Right lung (tissue), 5 donors: ENCODE results near the gene GATD1. TPM values are rescaled to one million over a fixed set of nuclear protein-coding genes. Genes with fewer than 3 reads are reported as not detected.

Experiments used
- DNase-seq, 2 donors: peaks; one replicate each; pipeline ENCODE4 v3.0.0-alpha.2; 2013
- polyA plus RNA-seq, 5 donors: library from polyadenylated mRNA; unstranded; fragments of 120-200 nt; gene quantifications; one replicate each; pipeline versions ENCODE4 v1.2.1 to v1.2.3, GENCODE V29; 2013; ENCODE audit warnings: inconsistent platforms in 1 of 5, low replicate concordance in 1 of 5; ENCODE audit not compliant: insufficient read length in 5 of 5, insufficient read depth in 1 of 5

GATD1 gene
- polyA plus RNA-seq, 5 donors = 41.4 to 80.2 (median 61.8) TPM

DNA sequence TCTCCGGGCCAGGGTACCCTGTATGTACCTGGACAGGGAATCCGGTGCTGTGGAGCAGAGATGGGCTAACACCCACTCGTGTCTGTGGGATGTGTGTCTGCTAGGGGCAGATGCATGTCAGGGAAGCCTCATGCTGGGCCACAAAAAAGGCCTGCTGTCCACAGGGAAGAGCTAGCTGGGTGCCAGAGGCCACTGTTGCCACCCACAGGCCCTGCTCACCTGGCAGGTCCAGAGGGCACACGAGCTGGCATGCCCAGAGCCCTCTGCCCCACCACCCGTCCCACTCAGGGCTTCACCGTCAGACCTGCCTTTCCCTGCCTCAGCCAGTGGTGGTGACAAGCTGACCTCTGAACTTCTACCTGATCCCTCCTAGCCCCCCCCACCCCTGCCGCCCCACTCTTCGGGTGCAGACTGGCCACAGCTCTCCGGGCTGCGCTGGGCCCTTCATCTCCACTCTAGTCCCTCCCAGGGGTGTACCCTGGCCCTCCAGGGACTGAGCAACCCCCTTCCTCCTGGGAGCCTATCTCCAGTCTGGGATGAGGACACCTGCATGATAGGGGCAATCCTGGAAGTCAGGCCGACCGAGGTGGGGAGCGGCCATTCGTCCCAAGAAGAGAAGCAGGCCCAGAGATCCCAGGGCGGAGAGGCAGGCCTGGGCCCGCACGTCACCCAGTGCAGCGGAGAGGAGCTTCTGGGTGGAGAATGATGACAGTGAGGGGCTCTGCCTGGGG lies 19.4 kb upstream of the GATD1 start:
- no peak for DNase-seq

DNA sequence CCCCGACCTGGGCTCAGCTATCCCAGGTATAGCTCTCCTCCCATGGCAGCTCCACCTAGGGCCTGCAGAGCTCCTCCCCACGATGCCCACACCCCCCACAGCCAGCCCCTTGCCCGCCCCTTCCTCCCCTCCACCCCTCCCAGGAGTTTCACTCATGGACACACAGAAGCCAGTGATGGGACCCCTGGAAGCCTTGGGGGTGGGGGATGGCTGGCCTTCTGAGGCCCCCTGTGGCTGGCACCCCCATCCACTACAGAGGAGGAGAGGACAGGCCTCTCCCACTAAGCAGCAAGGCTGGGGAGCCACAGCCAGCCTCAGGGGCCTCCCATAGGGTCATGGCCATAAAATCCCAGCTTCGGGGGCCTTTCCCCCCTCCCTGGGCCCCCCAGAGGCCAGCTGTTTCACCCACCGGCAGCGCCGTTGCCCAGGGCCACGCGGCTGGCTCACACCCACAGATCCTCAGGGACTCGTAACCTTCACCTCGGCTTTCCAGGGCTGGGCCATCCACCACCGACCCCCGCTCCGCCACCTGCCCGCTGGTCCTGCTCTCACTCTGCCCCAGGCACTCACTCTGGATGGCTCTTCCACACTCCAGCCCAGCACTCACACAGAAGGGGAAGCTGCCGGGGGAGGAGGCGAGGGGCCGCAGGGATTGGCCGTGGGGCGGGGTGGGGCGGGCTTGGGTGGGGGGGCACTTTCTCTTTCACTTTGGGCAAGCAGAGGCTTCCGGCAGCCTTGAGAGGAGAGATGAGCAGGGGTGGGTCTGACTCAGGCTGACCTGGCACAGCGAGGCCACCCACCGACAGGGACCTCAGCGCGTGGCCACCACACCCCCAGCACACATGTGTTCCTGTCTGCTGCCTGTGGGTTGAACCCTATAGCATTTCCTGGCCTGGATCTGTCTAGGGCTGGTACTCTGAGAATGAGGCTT lies 18.6 kb upstream of the GATD1 start:
- peak; percentile 66 to 72 for DNase-seq

DNA sequence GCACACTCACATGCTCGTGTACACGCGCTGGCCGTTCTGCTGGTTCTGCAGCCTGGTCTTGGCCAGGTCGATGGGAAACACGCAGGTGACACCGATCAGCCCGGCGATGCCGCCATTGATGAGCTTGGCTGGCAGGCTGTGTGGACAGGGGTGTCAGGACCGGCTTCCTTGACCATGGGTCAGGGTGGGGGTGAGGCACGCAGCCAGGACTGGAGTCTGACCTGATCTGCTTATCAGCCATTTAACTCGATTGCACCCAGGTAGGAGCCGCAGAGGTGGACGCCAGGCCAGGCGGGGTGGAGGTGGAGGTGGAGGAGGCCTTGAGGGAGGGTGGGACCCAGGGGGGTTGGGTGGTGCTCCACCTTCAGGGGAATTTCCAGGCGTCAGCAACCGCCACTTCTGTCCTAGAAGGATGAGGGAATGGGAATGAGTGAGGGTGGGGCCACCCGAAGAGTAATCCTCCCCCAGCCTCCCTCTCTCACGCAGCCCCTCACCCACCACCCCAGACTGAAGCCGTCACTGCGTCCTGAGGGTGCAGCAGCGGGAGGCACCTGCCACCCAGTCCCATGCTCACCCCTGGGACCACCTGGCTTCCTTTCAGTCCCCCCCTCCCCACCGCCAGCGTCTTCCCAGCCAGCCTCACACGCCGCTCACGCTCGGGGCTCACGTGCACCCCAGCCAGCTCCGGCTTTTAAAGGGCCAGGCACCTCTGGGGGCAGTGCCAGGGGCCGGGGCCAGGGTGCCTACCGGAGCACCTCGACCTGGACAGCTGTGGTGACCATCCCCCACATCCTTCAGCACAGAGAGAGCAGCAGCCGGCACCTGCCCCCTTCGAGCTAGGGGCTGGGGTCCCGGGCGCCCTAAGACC lies 17.7 kb upstream of the GATD1 start:
- DNase-seq = no peak

DNA sequence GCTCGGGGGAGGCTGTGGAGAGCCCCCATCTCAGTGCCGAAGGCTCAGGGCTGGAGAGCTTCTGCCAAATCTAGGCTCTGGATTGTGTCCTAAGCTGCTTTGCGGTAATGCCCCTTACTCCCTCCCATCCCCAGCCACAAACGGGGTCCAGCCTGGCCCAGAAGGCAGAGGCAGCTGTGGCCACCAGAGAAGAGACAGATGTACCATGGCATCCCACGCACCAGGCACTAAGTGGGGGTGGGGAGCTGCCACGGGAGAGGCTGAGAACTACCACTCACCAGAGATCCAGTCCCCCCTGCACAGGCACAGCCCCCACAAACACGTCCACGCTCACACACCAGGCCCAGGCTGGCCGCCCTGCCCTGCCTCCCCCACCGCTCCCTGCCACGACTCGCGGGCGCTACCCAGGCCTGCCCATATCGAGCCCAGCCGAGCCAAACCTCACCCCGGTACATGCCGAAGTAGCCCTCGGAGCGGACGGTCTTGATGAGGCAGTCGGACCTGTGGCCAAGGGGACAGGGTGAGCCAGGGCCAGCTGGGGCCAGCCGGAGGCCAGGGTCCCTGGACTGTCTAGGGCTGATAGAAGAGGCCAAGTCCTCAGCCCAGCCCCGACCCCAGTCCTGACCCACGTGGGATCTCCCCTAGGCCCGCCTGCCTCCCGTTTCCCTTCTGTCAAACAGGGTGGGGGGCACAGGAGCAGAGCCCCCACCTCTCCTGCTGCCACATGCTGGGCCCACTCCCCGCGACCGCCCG lies 16.9 kb upstream of the GATD1 start:
- no peak for DNase-seq

DNA sequence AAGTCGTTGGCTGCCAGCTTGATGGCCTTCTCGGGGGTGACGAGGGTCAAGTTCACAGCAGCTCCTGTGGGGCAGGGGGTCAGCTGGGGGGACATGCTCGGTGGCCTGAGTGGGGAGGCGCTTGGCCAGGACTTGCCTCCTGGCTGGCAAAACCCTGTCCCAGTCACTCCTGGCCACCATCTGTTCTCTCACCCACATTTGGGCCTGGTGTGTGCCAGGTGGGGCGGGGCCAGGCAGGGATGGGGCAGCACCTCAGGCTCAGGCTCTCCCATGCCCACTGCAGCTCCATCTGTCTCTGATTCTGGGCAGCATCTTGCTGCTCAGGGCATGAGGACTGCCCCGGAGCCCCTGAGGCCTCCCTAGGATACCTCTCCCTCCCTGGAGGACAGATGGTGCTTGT lies 16.3 kb upstream of the GATD1 start:
- no peak for DNase-seq

DNA sequence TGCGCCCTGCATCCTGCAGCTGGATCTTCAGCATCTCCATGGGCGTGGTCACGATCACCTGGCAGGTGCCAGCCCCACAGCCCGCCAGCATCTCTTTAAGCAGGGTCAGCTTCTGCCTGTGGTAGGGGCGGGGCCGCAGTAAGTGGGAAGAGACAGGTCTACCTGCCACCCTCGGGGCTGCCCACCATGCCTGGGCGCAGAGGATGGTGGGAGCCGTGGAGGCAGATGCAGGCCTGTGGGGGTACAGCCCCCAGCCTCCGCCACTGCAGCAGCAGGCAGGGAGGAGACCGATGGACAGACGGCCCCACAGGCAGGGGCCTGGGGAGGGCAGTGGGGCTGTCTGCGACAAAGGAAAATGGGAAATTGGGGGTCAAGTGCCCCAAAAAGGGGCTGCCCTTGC lies 15.6 kb upstream of the GATD1 start:
- no peak for DNase-seq

DNA sequence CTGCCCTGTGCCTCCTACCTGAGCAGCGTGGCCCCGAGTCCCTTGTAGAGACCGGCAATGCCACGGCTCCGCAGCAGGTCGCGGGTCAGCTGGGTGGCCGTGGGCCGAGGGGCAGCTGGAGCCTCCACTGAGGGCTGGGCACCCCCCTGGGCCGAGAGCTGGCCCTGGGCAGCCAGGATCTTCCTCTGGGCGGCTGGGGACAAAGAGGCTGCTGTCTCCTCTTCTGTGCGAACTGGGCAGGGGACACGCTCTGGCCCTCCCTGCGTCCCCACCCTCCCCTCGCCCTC lies 15.2 kb upstream of the GATD1 start:
- DNase-seq = no peak

DNA sequence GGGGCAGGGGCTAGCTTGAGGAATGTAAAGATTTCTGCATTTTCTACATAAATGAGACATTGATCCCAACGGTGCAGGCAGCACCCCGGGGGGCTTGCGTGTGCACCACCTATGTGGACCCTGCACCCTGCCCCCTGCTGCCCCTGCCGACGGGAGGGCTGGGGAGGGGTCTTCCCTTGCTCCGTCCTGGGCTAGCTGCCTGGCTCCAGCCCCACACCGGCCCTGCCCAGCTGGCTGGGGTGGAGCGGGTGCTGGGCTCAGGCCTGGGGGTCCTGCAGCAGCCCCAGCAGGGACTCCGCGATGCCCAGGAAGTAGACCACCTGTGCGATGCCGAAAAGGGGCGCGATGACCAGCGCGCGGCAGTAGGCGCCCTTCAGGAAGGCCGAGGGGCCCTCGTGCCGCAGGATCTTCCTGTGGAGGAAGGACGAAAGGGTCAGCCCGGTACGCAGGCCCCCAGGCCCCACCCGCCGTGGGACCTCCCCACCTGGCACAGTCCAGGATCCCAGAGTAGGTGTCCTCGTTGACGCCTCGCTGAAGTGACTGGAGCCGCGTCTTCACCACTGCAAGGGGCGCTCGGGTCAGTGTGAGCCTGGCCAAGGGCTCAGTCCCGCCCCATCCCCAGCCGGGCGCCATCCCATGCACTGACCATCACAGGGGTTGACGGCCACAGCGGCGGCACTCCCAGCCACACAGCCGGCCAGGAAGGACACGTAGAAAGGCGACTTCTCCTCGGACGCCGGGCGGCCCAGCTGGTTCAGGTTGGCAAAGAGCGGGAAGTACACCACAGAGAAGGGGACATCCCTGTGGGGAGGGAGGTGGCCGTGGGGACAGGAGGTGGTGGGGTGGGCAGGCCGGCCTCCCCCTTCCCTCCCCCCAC lies 14.6 kb upstream of the GATD1 start:
- DNase-seq = no peak

DNA sequence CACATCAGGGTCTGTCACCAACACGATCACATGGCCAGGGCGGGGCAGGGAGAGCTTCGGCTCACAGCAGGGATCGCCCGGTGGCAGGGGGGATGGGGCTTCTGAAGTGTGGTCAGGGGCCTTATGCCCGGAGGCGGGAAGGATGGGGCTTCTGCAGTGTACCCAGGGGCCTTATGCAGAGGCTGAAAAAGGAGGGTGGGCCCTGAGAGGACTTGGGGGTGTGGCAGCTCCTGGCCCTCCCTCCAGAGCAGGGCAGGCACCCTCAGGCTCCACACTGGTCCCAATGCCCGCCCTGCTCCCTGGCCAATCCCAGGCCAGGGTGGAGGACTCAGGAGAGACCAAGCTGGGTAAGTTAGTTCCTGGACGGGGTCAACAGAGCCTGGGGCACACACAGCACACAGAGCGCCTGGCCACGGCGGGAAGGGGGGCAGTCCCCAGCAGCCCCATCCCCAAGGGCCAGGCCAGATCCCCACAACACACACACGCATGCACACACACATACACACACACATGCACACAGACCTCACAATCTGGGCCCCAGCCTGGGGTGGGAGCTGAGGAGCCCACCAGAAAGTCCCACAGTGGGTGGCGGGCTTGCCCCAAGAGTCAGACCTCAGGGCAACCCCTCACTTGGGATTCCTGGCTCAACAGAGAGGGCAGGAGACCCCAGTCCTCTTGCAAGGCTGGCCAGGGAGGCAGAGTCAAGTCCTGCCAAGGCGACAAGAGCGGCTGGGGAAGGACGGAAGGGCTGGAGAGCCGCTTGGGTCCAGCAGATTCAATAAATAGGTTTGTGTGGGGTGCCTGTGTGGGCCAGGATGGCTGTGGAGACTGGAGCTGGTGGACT lies 13.7 kb upstream of the GATD1 start:
- no peak for DNase-seq

DNA sequence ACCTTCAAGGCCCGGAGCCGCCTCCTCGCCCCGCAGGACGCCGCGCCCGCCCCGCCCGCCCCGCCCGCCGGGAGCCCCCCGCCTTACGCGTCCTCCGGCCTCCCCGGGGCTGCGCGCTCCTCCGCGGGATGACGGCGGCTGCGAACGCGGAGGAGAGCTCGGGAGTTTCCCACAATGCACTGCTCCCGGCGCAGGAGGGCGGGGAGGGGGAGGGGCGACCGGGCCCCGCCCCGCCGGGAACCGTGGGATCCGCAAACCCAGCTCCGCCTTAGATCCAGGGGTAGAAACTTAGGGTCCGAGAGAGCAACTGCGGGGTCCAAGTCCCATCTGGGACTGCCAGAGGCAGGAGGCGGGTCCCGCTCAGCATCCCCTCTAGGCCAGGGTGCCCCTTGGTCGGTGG lies 12.7 kb upstream of the GATD1 start, which contains the start of gene CEND1:
Gene CEND1 (minus strand): TSS at position 148 of the 400 bp plus-strand sequence. CDS start 1,514 bp downstream, outside the sequence.
- DNase-seq = no peak

DNA sequence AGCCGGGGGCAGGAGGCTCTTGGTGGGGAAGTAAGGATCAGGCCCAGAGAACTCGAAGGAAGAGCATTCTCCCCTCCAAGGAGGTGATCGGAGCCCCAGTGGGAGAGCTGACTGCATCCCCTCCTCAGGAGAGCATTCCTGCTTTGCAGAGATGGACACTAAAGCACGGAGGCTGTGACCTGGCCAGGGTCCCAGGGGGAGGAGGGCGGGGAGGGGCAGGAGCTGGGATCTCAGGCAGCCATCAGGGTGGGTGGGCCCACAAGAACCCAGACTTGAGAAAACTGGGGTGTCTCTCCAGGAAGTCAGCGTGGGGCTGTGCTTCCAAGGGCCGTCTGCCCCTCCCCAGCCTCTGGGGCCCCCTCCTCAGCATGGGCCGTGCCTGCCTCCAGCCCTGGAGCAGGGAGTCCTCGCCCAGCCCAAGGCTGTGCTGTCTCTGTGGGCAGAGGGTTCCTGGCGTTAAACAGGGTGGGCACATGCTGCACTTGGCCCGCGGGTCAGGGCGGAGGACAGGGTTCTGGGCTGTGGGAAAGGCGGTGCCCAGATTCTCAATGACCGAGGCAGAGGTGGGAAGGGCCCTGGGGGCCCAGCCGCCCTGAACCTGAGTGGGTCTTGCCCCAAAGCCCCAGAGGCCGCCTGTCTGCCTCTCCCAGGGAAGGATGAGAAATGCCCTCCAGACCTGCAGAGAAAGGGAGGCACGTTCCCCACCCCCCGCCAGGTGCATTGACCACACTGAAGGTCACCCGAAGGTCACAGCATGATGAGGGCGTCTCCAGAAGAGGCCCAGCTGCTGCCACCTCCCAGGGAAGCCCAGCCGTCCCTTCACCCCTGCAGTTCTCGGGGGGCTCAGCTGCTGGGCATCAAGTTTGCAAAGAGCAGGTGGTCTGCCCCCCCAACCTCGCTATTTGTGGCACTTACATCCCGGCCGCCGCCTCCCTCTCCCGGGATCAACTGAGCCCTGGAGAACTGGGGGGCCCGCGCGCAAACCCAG lies 12.0 kb upstream of the GATD1 start:
- no peak for DNase-seq

DNA sequence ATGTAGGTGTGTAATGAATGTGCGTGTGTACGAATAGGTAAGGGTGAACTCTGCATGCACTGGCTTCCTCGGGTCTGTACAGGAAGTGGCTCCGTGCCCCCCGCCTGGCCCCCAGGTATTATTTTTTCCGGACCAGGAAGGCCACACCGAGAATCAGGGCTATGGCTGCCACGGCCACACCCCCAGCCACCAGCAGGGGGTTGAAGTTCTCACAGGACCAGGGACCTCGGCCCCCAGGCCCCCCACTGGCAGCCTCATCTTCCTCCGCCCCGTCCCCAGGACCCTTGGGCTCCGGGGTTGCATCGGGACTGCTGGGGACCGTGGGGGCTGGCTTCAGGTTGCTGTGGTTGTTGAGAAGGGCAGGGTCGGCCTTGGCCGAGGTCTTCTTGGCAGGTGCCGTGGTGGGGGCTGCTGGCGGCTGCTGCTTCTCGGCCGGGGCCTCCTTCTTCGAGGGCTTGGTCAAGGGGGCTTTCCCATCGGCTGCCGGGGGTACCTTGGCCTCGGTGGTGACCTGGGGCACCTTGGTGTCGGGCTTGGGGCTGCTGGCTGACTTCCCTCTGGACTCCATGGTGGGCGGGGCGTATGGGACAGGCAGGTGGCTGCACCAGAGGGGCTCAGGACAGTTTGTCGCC lies 10.8 kb upstream of the GATD1 start:
- DNase-seq = no peak

DNA sequence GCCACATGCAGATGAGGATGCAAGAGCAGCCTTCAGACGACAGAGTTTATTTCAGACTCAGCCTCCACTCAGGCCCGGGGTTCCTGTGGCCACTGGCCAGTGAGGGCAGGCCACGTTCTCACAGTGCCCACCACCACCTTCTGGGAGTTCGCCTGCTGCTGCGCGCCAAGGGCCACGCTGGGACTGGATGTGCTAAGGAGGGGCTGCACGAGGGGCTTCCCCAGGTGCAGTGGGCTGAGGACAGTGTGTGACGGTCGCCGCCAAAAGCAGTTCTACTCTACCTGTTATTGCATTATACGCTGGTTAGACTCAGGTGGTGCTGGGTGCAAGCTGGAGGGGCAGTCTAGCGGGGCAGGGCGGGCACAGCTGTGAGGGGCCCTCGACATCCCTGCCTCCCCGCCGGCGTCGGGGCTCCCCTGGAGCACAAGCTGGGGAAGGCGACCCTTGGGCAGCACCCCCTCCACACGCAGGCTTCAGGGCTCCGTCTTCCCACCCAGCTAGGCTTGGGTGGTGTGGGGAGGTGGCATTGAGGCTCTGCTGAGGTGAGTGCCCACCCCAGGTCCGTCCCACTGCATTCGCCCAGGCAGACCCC lies 9.9 kb upstream of the GATD1 start:
- DNase-seq = no peak

DNA sequence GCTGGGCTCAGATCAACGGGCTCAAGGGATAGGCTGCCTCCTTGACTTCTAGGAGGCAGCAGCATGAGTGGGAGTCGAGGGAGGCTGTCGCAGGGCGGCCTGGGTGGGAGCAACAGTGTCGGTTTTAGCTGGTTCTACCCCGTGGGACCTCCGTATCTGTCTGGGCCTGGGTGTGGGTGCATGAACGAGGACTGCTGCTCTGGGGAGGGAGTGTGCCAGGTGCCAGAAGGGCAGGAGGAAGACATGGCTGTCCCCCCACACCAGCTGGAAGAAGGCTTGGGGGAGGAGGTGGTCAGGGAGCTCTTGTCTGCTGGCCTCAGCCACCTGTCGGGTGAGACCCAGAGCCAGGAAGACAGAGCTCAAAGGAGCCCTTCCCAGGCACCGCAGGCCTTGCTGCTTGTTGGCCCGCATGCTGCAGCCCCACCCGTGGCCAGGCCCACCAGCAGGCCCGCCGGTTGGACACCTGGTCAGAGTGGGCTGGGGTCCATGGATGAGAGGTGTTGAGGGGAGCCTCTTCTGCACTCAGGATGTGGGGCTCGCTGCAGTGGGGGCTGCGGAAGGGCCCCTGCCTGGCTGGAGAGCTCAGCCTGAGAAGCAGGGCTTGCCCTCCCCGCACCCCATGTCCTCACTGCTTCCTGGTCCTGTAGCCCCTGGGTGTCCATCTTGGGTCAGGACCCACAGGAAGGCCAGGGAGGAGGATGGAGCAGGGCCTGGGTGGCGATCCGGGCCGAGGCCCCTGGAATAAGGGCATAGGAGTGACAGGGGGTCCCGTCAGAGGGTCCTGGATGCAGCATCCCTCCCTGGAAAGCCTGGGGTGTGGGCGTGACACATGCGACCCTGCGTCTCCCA lies 9.2 kb upstream of the GATD1 start:
- no peak for DNase-seq

DNA sequence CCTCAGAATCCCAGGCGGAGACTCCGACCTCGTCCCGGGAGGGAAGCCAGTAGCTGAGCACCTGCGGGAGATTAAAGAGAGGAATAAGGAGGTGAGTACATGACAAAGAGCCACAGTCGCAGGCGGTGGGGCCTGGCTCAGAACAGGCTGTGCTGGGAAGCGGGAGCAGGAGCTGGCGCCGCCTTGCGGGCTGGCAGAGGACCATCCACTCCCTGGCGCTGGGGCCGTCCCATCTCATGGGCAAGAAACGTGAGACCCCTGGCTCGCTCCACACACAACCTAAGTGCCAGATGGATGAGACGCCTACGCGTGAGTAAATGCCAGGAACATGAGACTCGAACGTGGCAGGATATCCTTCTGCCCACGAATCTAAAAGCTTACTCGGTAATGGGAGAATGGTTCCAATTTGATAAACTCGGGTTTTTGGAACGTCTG lies 6.3 kb upstream of the GATD1 start:
- peak; percentile 52 to 56 for DNase-seq
